GM21529 (cell line): Measurements from ENCODE around the gene PI4KA.
"Not testable (repeated sequence)": the region's sequence is repeated elsewhere in the genome, so short reads cannot be mapped to it uniquely, and the experiment has no call there.

Source experiments
- ATAC-seq: cut with Tn5 transposase; IDR thresholded peaks from one replicate; pipeline ENCODE4 v1.9.1; 2021; ENCODE audit not compliant: unreplicated experiment

Gene PI4KA

GRCh38 chr22:20671409-20672081 lies 187.1 kb downstream of the PI4KA start:
- ATAC-seq, result no peak

- not testable (repeated sequence) for ATAC-seq
These were observed 188.0 kb downstream of the PI4KA start for GRCh38 chr22:20670457-20671261.

- not testable (repeated sequence) for ATAC-seq
These were observed 188.7 kb downstream of the PI4KA start for GRCh38 chr22:20669884-20670283.

- not testable (repeated sequence) for ATAC-seq
These were observed 189.1 kb downstream of the PI4KA start for GRCh38 chr22:20669471-20669870.

- ATAC-seq, result not testable (repeated sequence)
These were observed 189.8 kb downstream of the PI4KA start for GRCh38 chr22:20668769-20669168.

- not testable (repeated sequence) for ATAC-seq
These were observed 190.4 kb downstream of the PI4KA start for GRCh38 chr22:20668226-20668625.

- ATAC-seq, result not testable (repeated sequence)
These were observed 191.1 kb downstream of the PI4KA start for GRCh38 chr22:20667548-20667947.

- no peak for ATAC-seq
These were observed 192.1 kb downstream of the PI4KA start for GRCh38 chr22:20666560-20666959.

- ATAC-seq, result no peak
These were observed 194.0 kb downstream of the PI4KA start for GRCh38 chr22:20664594-20664959.

GRCh38 chr22:20663941-20664593 lies 194.5 kb downstream of the PI4KA start:
- ATAC-seq, result no peak

- no peak for ATAC-seq
These were observed 195.3 kb downstream of the PI4KA start for GRCh38 chr22:20663137-20663828.

- ATAC-seq, result not testable (repeated sequence)
These were observed 196.0 kb downstream of the PI4KA start for GRCh38 chr22:20662524-20663036.

GRCh38 chr22:20661473-20661872 lies 197.1 kb downstream of the PI4KA start:
- no peak for ATAC-seq

GRCh38 chr22:20660441-20661054 lies 198.1 kb downstream of the PI4KA start:
- no peak for ATAC-seq

GRCh38 chr22:20659920-20660319 lies 198.7 kb downstream of the PI4KA start:
- ATAC-seq, result no peak

- no peak for ATAC-seq
These were observed 199.4 kb downstream of the PI4KA start for GRCh38 chr22:20659258-20659657.

- ATAC-seq, result no peak
These were observed 200.0 kb downstream of the PI4KA start for GRCh38 chr22:20658433-20659222.

- ATAC-seq, result no peak
These were observed 200.6 kb downstream of the PI4KA start for GRCh38 chr22:20657963-20658362.
